Measurements from ENCODE around the gene TAS2R60. TPM values are rescaled to one million over a fixed set of nuclear protein-coding genes. Genes with fewer than 3 reads are reported as not detected.

Gene TAS2R60
- total and polyA plus RNA-seq, 9 of the 15 experiments (the other 6 are each of a cell fraction or from before 2014, with no cell fraction given), result 0.08 TPM; not detected in 8

DNA sequence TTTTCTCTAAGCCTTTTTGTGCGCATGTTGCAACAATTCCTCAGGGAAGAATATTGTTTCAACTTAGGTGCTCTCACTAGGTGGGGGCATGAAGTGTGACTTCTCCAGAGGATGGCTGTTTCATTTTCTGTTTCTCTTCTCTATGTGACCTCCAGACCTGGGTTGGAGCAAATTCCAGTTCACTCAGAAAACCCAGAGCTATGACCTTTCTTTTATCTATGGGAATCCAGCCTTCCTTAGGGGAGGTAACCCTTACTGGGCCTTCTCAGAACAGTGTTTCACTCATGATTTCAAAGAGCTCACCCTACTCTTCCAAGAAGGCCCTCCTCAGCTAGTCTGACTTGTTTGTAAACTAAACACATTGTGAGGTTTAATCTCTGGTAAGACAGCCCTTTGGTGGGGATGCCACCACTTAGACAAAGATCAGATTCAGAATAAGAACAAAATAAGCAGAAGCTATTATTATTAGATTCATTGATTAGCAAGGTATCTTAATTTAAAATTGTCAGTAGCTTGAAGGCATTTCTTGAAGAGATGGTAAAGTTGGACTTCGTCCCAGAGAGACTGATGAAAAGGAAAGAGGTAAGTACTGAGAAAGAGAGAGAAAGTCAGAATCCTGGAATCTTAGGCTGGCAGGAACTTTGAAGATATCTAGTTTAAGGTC, 16.6 kb upstream of the TAS2R60 start (continued):
- no peak for TF ChIP-seq ZNF444 (CRISPR knock-in tag; IDR thresholded peaks at IDR 0.05)
- TF ChIP-seq NCOA2 (IDR thresholded peaks at IDR 0.05; ENCODE audit: partially characterized antibody in 2 of 2), result no peak
- TF ChIP-seq TRIM24 (IDR thresholded peaks at IDR 0.05), result peak in 1 of 2 experiments; percentile 76; a peak in 3 of 4 replicates
- peak; percentile 72 for TF ChIP-seq CEBPB (tag; IDR thresholded peaks at IDR 0.05)
- TF ChIP-seq, protein P1, sequence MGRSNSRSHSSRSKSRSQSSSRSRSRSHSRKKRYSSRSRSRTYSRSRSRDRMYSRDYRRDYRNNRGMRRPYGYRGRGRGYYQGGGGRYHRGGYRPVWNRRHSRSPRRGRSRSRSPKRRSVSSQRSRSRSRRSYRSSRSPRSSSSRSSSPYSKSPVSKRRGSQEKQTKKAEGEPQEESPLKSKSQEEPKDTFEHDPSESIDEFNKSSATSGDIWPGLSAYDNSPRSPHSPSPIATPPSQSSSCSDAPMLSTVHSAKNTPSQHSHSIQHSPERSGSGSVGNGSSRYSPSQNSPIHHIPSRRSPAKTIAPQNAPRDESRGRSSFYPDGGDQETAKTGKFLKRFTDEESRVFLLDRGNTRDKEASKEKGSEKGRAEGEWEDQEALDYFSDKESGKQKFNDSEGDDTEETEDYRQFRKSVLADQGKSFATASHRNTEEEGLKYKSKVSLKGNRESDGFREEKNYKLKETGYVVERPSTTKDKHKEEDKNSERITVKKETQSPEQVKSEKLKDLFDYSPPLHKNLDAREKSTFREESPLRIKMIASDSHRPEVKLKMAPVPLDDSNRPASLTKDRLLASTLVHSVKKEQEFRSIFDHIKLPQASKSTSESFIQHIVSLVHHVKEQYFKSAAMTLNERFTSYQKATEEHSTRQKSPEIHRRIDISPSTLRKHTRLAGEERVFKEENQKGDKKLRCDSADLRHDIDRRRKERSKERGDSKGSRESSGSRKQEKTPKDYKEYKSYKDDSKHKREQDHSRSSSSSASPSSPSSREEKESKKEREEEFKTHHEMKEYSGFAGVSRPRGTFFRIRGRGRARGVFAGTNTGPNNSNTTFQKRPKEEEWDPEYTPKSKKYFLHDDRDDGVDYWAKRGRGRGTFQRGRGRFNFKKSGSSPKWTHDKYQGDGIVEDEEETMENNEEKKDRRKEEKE (IDR thresholded peaks at IDR 0.05; ENCODE audit: borderline replicate concordance in 1 of 2, control insufficient read depth in 1 of 2, low read depth in 2 of 2, low read length in 1 of 2), result 0 out of 4 replicates have a peak, but pooled peaks of 1 of the 2 experiments have one; percentile 67
- TF ChIP-seq, protein P2, sequence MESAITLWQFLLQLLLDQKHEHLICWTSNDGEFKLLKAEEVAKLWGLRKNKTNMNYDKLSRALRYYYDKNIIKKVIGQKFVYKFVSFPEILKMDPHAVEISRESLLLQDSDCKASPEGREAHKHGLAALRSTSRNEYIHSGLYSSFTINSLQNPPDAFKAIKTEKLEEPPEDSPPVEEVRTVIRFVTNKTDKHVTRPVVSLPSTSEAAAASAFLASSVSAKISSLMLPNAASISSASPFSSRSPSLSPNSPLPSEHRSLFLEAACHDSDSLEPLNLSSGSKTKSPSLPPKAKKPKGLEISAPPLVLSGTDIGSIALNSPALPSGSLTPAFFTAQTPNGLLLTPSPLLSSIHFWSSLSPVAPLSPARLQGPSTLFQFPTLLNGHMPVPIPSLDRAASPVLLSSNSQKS (CRISPR knock-in tag; IDR thresholded peaks at IDR 0.05), result no peak
- no peak for TF ChIP-seq NR4A1 (CRISPR knock-in tag; IDR thresholded peaks at IDR 0.05)
- TF ChIP-seq NR4A1 (tag; IDR thresholded peaks at IDR 0.05), result no peak
- TF ChIP-seq, protein P3, sequence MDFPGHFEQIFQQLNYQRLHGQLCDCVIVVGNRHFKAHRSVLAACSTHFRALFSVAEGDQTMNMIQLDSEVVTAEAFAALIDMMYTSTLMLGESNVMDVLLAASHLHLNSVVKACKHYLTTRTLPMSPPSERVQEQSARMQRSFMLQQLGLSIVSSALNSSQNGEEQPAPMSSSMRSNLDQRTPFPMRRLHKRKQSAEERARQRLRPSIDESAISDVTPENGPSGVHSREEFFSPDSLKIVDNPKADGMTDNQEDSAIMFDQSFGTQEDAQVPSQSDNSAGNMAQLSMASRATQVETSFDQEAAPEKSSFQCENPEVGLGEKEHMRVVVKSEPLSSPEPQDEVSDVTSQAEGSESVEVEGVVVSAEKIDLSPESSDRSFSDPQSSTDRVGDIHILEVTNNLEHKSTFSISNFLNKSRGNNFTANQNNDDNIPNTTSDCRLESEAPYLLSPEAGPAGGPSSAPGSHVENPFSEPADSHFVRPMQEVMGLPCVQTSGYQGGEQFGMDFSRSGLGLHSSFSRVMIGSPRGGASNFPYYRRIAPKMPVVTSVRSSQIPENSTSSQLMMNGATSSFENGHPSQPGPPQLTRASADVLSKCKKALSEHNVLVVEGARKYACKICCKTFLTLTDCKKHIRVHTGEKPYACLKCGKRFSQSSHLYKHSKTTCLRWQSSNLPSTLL (IDR thresholded peaks at IDR 0.05), result peak; percentile 64; the same call in 1 of the 2 replicates
- TF ChIP-seq HIVEP1 (CRISPR knock-in tag; IDR thresholded peaks at IDR 0.05), result no peak
- TF ChIP-seq CXXC5 (CRISPR knock-in tag; IDR thresholded peaks at IDR 0.05), result peak; percentile 32
- peak; percentile 55 for TF ChIP-seq JUND (IDR thresholded peaks at IDR 0.05; ENCODE audit: borderline replicate concordance, low read depth, low read length)
- TF ChIP-seq JUND (tag; IDR thresholded peaks at IDR 0.05; ENCODE audit: borderline replicate concordance, low read depth, low read length), result peak; percentile 68; the same call in 1 of the 3 replicates
- TF ChIP-seq FOXJ3 (CRISPR knock-in tag; IDR thresholded peaks at IDR 0.05), result no peak
- TF ChIP-seq, protein P4, sequence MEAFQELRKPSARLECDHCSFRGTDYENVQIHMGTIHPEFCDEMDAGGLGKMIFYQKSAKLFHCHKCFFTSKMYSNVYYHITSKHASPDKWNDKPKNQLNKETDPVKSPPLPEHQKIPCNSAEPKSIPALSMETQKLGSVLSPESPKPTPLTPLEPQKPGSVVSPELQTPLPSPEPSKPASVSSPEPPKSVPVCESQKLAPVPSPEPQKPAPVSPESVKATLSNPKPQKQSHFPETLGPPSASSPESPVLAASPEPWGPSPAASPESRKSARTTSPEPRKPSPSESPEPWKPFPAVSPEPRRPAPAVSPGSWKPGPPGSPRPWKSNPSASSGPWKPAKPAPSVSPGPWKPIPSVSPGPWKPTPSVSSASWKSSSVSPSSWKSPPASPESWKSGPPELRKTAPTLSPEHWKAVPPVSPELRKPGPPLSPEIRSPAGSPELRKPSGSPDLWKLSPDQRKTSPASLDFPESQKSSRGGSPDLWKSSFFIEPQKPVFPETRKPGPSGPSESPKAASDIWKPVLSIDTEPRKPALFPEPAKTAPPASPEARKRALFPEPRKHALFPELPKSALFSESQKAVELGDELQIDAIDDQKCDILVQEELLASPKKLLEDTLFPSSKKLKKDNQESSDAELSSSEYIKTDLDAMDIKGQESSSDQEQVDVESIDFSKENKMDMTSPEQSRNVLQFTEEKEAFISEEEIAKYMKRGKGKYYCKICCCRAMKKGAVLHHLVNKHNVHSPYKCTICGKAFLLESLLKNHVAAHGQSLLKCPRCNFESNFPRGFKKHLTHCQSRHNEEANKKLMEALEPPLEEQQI (IDR thresholded peaks at IDR 0.05), result peak; percentile 72
- no peak for TF ChIP-seq SP2 (IDR thresholded peaks at IDR 0.05; ENCODE audit: extremely low read depth, low read depth, low read length, poor library complexity, severe bottlenecking)
- TF ChIP-seq TAL1 (IDR thresholded peaks at IDR 0.05), result peak; percentile 80
- peak; percentile 90; the same call in 1 of the 2 replicates for TF ChIP-seq CC2D1A (IDR thresholded peaks at IDR 0.05)
- no peak for TF ChIP-seq PRMT5 (CRISPR knock-in tag; IDR thresholded peaks at IDR 0.05)
- no peak for TF ChIP-seq TGIF2 (CRISPR knock-in tag; IDR thresholded peaks at IDR 0.05)
- TF ChIP-seq ZNF133 (CRISPR knock-in tag; IDR thresholded peaks at IDR 0.05), result no peak
